HEK293T (cell line): ENCODE measurements around the gene CNDP1.

Experiments
- ARNT ChIP-seq: fragments of 450-650 bp; IDR thresholded peaks from 2 replicates; pipeline ENCODE4 v1.6.1; 2017; ENCODE audit warnings: mild to moderate bottlenecking
- FOXA1 ChIP-seq: fragments of 450-650 bp; IDR thresholded peaks from 2 replicates; pipeline ENCODE4 v1.6.1; 2016; ENCODE audit warnings: mild to moderate bottlenecking
- FOXM1 ChIP-seq: fragments of 450-650 bp; IDR thresholded peaks from 2 replicates; pipeline ENCODE4 v1.6.1; 2017; ENCODE audit warnings: mild to moderate bottlenecking, borderline replicate concordance
- HDGF ChIP-seq: fragments of 450-650 bp; IDR thresholded peaks from 2 replicates; pipeline ENCODE4 v1.6.1; 2017; ENCODE audit warnings: antibody characterized with exemption, borderline replicate concordance
- NFRKB ChIP-seq: fragments of 450-650 bp; IDR thresholded peaks from 2 replicates; pipeline ENCODE4 v1.6.1; 2016; ENCODE audit warnings: mild to moderate bottlenecking, moderate library complexity

DNA sequence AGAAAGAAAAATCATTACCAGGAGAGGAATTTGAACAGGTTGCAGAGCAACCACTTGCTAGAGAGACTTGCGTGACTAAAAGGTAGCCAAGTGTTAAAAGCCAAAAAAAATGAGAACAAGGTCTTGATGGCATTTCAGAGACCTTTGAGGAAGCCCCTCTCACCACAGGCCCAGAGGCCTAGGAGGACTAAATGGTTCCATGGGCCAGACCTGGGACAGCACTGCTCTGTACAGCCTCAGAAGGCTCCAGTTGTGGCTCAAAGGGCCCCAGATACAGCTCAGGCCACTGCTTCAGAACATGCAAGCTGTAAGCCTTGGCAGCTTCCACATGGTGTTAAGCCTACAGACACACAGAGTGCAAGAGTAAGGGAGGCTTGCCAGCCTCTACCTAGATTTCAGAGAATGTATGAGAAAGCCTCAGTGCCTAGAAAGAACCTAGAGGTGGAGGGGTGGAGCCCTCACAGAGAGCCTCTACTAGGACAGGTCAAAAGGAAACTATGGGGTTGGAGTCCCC, 15.3 kb downstream of the CNDP1 start:
- TF ChIP-seq FOXM1 (no peak), HDGF (no peak), FOXA1 (no peak), ARNT (no peak), NFRKB (no peak)
